ENCODE results near the gene TTLL10.
A peak's percentile ranks its signal among the peaks of the same experiment; 100 is the strongest.

DNA sequence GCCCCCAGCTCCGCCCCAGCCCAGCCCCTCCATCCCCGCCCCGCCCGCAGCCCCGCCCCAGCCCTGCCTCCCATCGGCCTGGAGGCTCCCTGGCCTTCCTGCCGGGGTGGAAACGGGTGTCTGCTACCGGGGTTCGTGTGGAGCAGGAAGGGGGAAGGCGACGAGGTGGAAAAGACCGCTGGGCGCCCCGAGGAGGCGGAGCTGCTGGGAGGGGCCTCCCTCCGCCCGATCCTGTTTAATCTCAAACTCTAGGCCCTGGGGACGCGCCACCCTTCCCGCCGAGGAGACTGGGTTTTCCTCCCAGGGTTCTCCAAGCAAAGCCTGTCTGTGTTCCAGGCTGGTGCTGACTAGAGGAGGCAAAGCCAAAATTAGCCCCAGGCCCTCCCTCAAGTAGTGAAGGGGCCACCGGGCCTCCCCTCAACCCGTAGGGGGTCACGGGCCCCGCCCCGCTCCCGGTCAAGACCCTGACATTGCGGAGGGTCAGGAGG is 16.2 kb upstream of the TTLL10 start:
- TF ChIP-seq POLR2A (IDR thresholded peaks at IDR 0.05; ENCODE audit: low read length) (peak; percentile 68), GATA1 (IDR thresholded peaks at IDR 0.05; ENCODE audit: low read depth, low read length) (no peak)
